Ishikawa (cell line): Measurements from ENCODE around the gene SETD7.

Source experiments
- EGR1 ChIP-seq: IDR thresholded peaks from 2 replicates; pipeline ENCODE4 v1.6.1; 2012
- EP300 ChIP-seq: IDR thresholded peaks from 2 replicates; pipeline ENCODE4 v1.6.1; 2012; ENCODE audit warnings: borderline replicate concordance
- MAX ChIP-seq: IDR thresholded peaks from 2 replicates; pipeline ENCODE4 v1.6.1; 2012
- NFIC ChIP-seq: IDR thresholded peaks from 2 replicates; pipeline ENCODE4 v1.6.1; 2012
- REST ChIP-seq: IDR thresholded peaks from 2 replicates; pipeline ENCODE4 v1.6.1; 2012; ENCODE audit warnings: low read depth, mild to moderate bottlenecking

DNA sequence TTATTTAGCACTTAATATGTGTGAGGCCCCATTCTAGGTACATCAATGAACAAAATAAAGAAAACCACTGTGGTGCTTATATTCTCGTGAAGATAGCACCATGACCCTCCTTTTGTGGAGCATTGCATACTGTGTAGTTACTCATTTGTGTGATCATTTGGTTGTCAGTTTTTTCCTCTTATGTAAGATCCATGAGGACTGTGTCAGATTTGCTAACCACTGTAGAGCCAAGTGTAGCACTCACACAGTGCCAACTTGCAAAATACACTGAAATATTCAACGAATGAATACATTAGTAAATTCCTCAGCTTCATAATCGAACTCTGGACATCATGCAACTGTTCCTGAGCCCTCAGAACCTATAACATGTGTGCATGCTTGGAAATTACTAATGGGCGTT, 29.5 kb upstream of the SETD7 start:
- TF ChIP-seq EP300 (no peak), REST (no peak), EGR1 (no peak), NFIC (no peak), MAX (no peak)
